Measurements from ENCODE around the gene AVPR2.

The AVPR2 gene

DNA sequence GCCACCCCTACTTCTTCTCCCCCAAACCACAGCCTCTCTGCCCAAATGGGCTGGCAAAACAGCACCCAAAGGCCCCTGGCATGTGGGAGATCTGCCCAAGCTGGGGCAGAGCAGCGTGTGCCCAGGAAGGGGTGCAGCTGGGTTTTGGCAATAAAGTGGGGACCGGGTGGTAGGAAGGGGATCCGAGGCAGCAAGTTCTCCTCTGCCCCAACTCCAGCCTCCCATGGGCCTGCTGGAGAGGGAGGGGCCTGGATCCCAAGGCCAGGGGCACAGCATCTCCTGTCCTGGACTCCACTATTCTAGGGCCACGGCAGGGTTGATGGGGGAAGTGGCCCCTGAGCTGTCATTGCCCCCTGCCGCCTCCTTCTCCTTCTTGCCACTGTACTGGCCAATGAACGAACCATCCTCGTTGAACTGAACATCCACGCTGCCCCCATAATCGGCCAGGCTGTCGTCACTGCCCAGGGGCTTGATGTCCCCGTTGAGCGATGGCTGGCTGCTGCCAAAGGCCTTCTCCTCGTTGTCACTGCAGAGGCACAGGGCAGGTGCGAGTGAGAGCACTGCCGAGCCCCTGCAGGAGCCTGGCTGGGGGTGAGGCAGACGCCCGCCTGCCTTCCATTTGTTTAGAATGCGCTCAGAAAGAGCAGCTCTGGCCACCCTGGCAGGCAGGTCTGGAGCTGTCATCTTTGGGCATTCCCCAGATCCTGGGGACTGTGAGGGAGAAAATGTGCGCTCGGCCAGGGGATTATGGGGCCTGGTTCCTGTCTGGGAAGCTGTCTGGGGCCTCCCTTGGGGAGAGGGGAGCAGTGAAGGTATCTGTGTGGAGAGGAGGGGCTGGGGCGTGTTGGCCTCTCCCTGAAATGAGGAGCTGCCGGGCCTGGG, 41.9 kb upstream of the AVPR2 start:
- TF ChIP-seq ZNF354C (tag by site-specific recombination; IDR thresholded peaks at IDR 0.05; ENCODE audit: borderline replicate concordance, low read depth) (no peak), ZBTB21 (tag by site-specific recombination; IDR thresholded peaks at IDR 0.05) (no peak)
- TF ChIP-seq, protein P1, sequence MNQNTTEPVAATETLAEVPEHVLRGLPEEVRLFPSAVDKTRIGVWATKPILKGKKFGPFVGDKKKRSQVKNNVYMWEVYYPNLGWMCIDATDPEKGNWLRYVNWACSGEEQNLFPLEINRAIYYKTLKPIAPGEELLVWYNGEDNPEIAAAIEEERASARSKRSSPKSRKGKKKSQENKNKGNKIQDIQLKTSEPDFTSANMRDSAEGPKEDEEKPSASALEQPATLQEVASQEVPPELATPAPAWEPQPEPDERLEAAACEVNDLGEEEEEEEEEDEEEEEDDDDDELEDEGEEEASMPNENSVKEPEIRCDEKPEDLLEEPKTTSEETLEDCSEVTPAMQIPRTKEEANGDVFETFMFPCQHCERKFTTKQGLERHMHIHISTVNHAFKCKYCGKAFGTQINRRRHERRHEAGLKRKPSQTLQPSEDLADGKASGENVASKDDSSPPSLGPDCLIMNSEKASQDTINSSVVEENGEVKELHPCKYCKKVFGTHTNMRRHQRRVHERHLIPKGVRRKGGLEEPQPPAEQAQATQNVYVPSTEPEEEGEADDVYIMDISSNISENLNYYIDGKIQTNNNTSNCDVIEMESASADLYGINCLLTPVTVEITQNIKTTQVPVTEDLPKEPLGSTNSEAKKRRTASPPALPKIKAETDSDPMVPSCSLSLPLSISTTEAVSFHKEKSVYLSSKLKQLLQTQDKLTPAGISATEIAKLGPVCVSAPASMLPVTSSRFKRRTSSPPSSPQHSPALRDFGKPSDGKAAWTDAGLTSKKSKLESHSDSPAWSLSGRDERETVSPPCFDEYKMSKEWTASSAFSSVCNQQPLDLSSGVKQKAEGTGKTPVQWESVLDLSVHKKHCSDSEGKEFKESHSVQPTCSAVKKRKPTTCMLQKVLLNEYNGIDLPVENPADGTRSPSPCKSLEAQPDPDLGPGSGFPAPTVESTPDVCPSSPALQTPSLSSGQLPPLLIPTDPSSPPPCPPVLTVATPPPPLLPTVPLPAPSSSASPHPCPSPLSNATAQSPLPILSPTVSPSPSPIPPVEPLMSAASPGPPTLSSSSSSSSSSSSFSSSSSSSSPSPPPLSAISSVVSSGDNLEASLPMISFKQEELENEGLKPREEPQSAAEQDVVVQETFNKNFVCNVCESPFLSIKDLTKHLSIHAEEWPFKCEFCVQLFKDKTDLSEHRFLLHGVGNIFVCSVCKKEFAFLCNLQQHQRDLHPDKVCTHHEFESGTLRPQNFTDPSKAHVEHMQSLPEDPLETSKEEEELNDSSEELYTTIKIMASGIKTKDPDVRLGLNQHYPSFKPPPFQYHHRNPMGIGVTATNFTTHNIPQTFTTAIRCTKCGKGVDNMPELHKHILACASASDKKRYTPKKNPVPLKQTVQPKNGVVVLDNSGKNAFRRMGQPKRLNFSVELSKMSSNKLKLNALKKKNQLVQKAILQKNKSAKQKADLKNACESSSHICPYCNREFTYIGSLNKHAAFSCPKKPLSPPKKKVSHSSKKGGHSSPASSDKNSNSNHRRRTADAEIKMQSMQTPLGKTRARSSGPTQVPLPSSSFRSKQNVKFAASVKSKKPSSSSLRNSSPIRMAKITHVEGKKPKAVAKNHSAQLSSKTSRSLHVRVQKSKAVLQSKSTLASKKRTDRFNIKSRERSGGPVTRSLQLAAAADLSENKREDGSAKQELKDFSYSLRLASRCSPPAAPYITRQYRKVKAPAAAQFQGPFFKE (tag by site-specific recombination; IDR thresholded peaks at IDR 0.05; ENCODE audit: borderline replicate concordance), result no peak
- TF ChIP-seq, protein P2, sequence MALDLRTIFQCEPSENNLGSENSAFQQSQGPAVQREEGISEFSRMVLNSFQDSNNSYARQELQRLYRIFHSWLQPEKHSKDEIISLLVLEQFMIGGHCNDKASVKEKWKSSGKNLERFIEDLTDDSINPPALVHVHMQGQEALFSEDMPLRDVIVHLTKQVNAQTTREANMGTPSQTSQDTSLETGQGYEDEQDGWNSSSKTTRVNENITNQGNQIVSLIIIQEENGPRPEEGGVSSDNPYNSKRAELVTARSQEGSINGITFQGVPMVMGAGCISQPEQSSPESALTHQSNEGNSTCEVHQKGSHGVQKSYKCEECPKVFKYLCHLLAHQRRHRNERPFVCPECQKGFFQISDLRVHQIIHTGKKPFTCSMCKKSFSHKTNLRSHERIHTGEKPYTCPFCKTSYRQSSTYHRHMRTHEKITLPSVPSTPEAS (tag by site-specific recombination; IDR thresholded peaks at IDR 0.05), result no peak
- TF ChIP-seq, protein P3, sequence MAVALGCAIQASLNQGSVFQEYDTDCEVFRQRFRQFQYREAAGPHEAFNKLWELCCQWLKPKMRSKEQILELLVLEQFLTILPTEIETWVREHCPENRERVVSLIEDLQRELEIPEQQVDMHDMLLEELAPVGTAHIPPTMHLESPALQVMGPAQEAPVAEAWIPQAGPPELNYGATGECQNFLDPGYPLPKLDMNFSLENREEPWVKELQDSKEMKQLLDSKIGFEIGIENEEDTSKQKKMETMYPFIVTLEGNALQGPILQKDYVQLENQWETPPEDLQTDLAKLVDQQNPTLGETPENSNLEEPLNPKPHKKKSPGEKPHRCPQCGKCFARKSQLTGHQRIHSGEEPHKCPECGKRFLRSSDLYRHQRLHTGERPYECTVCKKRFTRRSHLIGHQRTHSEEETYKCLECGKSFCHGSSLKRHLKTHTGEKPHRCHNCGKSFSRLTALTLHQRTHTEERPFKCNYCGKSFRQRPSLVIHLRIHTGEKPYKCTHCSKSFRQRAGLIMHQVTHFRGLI (tag by site-specific recombination; IDR thresholded peaks at IDR 0.05), result no peak
- TF ChIP-seq, protein P4, sequence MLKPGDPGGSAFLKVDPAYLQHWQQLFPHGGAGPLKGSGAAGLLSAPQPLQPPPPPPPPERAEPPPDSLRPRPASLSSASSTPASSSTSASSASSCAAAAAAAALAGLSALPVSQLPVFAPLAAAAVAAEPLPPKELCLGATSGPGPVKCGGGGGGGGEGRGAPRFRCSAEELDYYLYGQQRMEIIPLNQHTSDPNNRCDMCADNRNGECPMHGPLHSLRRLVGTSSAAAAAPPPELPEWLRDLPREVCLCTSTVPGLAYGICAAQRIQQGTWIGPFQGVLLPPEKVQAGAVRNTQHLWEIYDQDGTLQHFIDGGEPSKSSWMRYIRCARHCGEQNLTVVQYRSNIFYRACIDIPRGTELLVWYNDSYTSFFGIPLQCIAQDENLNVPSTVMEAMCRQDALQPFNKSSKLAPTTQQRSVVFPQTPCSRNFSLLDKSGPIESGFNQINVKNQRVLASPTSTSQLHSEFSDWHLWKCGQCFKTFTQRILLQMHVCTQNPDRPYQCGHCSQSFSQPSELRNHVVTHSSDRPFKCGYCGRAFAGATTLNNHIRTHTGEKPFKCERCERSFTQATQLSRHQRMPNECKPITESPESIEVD (tag by site-specific recombination; IDR thresholded peaks at IDR 0.05), result no peak
- Histone ChIP-seq H3K4me1 (ENCODE audit: control insufficient read depth, insufficient read depth, low read length) (no peaks in the 10 kb centered on the region), H3K4me3 (ENCODE audit: low read depth, low read length) (no peak overlapping the region), H3K36me3 (ENCODE audit: control insufficient read depth in 2 of 2, insufficient read depth in 1 of 2, low read length in 2 of 2) (no peaks in the 10 kb centered on the region), H3K9me3 (ENCODE audit: control insufficient read depth, insufficient read depth, low read depth, low read length) (no peaks in the 10 kb centered on the region), H3K27ac (ENCODE audit: extremely low read depth, low read depth, low read length) (no peak overlapping the region)
- ChIA-PET POLR2A (no interaction called here), CTCF (no interaction called here)

DNA sequence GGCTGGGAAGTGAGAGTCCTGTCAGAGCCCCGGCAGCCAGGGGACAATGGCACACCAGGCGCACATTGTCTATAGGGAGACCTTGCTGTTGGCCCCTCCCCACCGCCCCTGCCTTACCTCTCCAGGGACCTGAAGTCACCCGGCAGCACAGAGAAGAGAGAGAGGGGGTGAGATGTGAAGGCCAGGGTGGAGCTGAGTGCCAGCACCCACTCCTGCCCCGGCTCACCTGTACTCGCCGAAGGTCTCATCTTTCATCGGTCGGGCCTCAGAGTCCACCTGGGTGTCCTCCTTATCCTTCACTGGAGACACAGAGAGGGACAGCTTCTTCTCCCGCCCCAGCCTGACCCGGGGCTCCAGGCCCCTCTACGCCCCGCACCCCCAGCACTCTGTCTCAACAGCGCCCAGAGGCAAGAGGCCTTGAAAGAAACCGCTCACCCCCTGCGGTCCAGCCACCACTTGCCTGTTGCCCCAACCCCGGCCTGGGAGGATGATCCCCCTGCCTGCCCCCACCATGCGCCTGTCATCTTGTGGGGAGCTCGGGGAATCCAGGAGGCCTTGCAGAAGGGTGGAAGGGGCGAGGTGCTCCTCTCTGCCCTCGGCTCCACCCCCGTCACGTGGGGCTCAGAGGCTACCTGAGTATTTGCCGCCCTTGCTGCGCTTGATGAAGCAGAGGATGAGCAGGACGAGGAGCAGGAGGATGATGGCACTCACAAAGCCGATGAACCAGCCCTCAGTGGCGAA, 41.1 kb upstream of the AVPR2 start:
- ChIA-PET CTCF (interaction anchor here (0.6 kb wide), 1 partner anchor 97 kb away, joined by 3 read pairs; no protein-coding TSS in a partner anchor), POLR2A (no interaction called here)

More for the DNA sequence above, 41.1 kb upstream of the AVPR2 start:
- Histone ChIP-seq H3K4me1 (ENCODE audit: control insufficient read depth, insufficient read depth, low read length) (no peaks in the 10 kb centered on the region), H3K36me3 (ENCODE audit: control insufficient read depth in 2 of 2, insufficient read depth in 1 of 2, low read length in 2 of 2) (no peaks in the 10 kb centered on the region), H3K9me3 (ENCODE audit: control insufficient read depth, insufficient read depth, low read depth, low read length) (no peaks in the 10 kb centered on the region), H3K27ac (ENCODE audit: extremely low read depth, low read depth, low read length) (no peak overlapping the region), H3K4me3 (ENCODE audit: low read depth, low read length) (no peak overlapping the region)
- TF ChIP-seq ZNF629 (tag by site-specific recombination; IDR thresholded peaks at IDR 0.05), result no peak
- TF ChIP-seq ZNF560 (tag by site-specific recombination; IDR thresholded peaks at IDR 0.05; ENCODE audit: borderline replicate concordance), result no peak
- TF ChIP-seq ZNF660 (tag by site-specific recombination; IDR thresholded peaks at IDR 0.05), result no peak
- TF ChIP-seq GLI2 (tag by site-specific recombination; IDR thresholded peaks at IDR 0.05; ENCODE audit: borderline replicate concordance, low read depth), result no peak
